GM21737 (cell line): ENCODE results near the gene NDUFS5.
"Not testable (repeated sequence)": the region's sequence is repeated elsewhere in the genome, so short reads cannot be mapped to it uniquely, and the experiment has no call there.

Experiments
- ATAC-seq: cut with Tn5 transposase; IDR thresholded peaks from one replicate; pipeline ENCODE4 v1.9.1; 2021; ENCODE audit warnings: mild to moderate bottlenecking, moderate library complexity; ENCODE audit not compliant: unreplicated experiment

The NDUFS5 gene

DNA sequence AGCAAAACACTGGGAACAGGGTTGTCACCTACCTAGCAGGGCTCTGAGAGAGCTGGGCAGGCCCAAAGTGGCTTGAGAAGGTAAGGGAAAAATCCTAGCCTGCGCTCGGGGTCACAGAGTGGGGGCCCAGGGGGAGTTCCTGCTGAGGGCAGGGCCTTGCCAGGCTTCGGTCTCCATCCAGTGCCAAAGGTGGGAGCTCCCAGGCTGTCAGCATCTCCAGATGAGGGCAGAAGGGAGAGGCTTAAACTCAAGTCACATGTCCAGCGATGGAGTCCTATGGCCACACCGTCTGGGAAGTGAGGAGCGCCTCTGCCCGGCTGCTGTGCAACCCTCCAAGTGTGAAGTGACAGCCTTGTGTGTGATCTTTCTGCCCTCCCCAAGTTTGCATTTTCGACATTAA is 11.2 kb upstream of the NDUFS5 start:
- not testable (repeated sequence) for ATAC-seq

DNA sequence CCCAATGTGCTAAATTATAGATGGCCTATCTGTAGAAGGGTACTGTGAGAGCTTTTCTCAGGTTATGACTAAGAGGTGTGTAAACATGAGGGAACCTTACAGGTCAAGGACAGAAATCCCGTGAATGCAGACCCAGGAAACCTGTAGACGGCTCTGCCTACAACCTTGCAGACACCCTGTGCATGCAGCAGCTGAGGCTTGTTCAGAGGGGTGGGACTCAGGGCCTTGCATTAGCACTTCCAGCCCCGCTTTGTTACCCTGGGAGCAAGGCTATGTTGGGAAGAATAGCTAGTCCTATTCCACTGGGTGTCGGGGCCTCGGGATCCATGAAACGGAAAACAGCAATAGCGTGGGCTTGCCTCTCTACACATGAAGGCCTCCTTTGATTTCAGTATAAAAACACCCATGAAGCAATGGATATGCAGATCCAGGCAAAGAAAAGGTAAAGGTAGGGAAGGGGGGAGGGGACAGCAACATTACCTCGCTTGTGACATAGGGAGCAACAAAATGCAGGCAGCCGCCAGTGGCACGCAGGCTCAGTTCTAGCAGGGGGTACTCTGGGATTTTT is 9.5 kb upstream of the NDUFS5 start:
- no peak for ATAC-seq

DNA sequence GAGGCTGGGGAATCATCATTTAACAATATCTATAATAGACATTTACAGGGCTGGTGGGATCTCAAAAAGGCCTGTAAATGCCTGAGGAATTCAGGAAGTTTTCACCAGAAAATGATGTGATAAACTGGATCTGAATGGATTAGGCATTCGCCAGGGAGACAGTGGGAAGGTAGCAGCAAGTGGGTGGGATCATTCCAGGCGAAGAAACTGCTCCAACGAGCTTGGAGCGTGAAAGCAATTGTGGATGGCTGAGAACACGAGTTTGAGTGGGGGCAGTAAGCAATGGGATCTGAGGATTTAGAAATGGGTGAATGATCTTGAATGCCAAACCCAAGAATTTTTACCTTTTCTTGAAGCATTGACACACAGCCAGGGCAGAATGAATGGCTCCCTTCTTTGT is 8.9 kb upstream of the NDUFS5 start:
- ATAC-seq: no peak

DNA sequence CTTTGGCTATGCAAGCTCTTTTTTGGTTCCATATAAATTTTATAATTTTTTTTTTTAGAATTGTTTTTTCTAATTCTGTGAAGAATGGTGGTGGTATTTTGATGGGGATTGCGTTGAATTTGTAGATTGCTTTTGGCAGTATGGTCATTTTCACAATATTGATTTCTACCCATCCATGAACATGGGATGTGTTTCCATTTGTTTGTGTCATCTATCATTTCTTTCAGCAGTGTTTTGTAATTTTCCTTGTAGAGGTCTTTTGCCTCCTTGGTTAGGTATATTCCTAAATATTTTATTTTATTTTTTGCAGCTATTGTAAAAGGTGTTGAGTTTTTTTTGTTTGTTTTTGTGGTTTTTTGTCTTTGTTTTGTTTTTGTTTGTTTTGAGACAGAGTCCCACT is 5.7 kb upstream of the NDUFS5 start:
- ATAC-seq: not testable (repeated sequence)

DNA sequence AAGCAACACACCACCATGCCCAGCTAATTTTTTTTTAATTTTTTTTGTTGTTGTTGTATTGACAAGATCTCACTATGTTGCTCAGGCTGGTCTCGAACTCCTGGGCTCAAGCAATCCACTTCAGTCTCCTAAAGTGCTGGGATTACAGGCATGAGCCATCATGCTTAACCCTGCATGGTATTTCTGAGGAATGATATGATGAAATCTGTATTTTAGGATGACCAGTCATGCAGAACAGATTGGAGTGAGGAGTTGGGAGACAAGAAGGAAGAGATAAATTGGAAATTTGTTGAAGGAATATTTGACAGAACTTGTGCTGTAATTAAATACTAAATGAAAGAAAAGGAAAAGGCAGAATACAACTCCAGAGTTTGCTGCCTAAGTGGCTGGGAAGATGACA is 4.7 kb upstream of the NDUFS5 start:
- ATAC-seq: no peak

DNA sequence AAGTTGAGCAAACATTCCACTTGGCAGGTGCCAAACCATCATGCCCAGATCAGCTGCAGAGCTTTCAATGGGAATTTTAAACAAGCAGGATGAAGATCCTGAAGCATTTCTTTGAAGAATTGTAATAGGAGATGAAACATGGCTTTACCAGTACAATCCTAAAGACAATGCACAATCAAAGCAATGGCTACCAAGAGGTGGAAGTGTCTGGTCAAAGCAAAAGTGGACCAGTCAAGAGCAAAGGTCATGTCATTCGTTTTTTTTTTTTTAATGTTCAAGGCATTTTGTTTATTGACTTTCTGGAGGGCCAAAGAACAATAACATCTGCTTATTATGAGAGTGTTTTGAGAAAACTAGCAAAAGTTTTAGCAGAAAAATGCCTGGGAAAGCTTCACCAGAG is 3.0 kb upstream of the NDUFS5 start:
- no peak for ATAC-seq

DNA sequence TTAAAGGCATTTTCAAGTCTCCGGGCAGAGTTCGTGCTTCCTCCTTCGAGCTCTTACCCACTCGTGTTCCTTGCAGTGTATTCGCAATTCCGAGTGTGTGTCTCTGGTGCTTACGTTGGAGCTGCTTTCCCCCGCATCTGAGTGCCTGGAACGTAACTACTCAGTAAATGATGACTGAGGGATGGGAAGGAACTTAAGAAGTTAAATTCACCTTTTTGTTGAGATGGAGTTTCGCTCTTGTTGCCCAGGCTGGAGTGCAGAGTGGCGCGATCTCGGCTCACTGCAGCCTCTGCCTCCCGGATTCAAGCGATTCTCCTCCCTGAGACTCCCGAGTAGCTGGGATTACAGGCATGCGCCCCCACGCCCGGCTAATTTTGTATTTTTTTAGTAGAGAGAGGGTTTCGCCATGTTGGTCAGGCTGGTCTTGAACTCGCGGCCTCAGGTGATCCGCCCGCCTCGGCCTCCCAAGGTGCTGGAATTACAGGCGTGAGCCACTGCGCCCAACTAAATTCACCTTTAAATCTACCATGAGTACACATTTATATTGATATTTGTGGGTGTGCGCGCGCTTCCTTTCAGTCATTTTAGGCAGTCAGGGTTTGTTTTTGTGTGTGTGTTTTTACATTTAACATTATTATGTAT is 837 bp downstream of the NDUFS5 start:
- ATAC-seq: no peak

DNA sequence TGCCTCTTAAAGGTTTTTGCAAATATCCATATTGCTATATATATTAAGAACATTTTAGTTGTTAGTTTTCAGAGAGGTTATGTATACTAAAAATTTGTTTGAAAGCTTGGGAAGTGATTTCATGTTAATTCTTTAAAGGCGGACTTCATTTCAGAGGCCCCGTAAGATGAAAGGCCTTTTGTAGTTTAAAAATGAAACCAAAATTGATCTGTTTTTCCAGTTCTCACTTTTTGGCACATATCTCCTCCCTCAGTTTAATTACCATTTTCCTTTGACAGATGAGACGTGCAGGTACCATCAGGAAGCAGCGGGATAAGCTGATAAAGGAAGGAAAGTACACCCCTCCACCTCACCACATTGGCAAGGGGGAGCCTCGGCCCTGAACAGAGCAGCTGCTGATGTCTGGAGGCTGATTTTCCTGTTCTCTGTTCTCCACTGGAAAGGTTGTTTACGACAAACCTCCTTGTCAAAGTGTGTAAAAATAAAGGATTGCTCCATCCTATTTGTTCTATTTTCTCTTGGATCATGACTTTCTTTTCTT is 8.0 kb downstream of the NDUFS5 start:
- no peak for ATAC-seq

DNA sequence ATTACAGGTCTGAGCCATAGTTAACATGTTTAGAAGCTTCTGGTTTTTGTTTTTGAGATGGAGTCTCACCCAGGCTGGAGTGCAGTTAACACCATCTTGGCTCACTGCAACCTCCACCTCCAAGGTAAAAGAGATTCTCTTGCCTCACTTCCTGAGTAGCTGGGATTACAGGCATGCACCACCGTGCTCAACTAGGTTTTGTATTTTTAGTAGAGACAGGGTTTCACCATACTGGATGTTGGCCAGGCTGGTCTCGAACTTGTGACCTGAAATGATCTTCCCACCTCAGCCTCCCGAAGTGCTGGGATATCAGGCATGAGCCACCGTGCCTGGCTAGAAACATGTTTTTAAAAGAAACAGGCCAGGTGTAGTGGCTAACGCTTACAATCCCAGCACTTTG is 10.5 kb downstream of the NDUFS5 start:
- ATAC-seq: no peak

DNA sequence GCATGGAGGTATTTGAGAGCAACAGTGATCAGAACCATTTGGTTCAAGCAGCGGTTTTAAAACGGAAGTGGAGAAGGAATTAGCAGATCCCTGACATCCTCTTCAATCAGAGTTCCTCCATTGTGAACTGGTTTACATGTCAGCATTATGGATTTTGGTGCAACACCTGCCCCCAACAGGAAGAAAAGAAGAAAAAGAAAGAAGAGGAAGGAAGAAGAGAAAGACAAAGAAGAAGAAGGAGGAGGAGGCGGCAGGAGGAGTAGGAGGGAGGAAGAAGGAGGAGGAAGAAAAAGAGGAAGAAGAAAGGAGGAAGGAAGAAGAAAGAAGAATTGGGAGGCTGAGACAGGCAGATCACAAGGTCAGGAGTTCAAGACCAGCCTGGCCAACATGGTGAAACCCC is 17.4 kb downstream of the NDUFS5 start:
- ATAC-seq: no peak

DNA sequence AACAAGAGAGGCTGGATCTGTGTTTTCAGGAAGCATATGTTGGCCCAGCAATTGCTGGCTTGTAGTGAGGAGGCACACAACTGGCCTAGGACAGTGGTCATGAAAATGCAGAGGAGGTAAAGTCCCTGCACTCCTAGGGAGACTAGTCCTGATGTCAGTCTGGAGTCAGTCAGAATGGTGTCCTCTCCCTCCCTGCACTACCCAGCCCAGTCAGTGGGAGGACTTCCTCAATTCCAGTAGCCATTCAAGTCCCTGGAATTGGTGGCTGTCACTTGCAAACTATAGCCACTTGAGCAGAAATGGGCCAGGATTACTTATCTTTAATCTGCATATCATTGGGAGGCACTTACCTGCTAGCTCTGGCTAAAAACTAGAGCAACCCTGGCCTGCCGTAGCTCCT is 18.6 kb downstream of the NDUFS5 start:
- no peak for ATAC-seq

DNA sequence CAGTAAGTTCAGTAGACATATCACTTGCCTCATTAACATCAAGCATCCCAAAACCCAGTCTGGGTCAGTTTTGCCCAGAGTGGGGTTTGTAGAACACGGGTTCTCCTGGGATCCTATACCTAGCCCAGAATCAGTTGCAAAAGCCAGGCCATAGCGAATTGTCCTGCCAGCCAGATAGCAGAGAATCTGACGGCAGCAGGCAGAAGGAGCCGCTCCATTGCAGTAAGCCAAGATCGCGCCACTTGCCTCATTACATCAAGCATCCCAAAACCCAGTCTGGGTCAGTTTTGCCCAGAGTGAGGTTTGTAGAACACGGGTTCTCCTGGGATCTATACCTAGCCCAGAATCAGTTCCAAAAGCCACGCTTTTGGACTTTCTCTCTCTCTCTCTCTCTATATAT is 19.1 kb downstream of the NDUFS5 start:
- ATAC-seq: no peak

DNA sequence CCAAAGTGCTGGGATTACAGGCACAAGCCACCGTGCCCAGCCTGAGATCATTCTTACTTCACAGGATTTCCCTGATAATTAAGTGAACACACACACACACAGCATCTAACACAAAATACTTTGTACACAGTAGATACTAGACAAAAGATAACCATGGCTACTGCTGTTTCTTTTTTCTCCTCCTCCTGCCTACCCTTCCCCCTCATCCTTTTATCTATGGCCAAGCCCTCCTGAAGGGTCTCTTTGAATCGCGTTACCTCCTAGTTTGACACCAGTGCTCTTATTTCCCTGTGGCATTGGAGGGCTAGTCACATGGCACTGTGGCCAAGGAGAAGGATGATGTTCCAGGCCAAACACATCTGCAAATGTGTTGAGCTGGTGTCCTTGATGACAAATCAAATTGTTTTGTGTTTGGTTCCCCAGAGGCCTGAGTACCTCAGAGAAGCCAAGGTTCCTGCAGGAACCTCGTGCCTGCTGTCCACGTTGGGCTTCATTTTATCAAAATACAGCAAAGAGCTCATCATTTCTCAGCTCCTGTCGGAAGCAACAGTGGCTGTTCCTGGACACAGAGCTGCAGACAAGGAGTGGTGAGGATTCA is 20.6 kb downstream of the NDUFS5 start:
- ATAC-seq: no peak

DNA sequence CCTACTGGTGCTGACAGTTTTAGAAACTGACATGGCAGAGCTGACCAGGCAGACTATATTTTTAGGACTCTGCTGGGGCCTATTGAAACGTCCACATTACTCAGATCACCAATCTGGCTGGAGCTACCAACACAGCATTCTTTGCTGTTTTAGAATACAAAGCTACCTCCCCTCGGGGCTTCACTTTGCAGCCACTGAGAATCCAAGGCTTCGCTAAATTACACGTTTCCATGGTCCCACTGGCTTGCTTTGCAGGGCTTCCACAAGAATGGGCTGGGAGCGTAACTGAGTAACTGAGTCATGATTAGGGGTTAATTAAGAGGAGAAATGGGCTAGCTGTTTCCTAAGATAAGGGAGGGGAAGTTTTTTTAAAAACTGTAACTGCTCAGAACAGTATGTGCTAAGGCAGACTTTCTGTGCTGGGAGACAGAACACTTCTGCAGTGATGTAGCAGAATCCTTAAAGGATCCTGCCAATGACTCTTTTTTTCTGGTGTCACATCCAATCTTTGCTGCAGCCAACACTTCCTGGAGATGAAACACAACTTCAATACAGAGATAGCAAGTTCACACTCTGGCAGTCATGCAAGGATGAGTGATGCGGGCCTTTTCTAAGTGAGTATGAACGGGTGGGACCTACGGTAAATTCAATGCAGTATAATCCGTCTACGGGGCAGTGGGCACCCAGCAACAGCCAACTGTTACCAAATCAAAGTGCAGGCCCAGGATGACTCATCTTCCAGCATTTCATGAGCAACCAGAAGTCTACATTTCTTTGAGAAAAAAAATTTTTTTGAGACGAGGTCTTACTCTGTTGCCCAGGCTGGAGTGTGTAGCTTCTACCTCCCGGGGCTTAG is 21.5 kb downstream of the NDUFS5 start:
- no peak for ATAC-seq

DNA sequence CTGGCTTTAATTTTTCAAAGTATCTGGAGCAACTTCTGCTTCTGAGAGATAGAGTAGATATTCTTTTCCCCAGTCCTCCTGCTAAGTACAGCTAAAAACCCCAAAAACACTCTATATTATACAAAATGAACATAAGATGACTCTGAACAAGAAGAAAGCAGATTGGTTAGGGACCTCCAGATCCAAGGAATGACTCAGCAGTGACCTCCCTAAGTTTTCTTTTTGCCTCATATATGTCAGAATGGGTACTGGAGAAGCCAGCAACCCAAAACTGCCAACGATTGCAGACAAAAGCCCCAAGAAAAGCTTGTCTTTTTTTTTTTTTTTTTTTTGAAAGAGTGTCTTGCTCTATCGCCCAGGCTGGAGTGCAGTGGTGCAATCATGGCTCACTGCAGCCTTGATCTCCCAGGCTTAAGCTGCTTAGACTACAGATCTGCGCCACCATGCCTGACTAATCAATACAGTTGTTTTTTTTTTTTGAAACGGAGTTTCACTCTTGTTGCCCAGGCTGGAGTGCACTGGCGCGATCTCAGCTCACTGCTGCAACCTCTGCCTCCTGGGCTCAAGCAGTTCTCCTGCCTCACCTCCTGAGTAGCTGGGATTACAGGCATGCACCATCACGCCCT is 22.7 kb downstream of the NDUFS5 start:
- no peak for ATAC-seq

DNA sequence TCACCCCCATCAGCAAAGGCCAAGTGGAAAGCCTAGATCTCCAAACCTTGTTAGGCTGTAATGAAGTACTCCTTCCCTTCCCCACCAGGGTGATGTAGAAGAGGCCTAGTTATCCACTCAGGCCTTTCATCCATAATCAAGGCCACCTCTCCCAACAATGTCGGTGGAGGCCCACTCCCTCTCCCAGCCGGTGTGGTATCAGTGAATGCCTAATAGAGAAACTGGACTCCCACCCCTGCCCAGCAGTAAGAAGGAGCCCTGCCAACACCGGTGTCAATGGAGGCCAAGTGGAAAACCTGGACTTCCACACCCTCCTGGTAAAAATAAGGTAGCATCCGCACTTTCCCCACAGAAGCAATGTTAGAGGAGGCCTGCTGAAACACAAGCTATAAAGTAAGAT is 23.9 kb downstream of the NDUFS5 start:
- no peak for ATAC-seq

DNA sequence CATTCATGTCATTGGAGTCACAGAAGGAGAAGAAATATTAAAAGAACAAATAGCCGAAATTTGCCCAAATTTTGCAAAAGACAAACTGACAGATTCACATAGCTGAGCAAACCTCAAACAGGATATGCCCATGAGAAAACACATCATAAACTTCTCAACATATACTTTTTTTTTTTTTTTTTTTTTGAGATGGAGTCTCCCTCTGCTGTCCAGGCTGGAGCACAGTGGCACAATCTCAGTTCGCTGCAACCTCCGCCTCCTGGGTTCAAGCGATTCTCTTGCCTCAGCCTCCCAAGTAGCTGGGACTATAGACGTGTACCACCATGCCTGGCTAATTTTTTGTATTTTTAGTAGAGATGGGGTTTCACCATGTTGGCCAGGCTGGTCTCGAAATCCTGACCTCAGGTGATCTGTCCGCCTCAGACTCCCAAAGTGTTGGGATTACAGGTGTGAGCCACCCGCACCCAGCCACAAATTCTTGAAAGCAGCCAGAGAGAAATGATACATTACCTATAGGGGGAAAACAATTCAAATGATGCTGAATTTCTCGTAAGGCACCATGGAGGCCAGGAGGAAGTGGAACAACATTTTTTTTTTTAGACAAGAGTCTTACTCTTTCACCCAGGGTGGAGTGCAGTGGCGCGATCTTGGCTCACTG is 25.2 kb downstream of the NDUFS5 start:
- ATAC-seq: not testable (repeated sequence)

DNA sequence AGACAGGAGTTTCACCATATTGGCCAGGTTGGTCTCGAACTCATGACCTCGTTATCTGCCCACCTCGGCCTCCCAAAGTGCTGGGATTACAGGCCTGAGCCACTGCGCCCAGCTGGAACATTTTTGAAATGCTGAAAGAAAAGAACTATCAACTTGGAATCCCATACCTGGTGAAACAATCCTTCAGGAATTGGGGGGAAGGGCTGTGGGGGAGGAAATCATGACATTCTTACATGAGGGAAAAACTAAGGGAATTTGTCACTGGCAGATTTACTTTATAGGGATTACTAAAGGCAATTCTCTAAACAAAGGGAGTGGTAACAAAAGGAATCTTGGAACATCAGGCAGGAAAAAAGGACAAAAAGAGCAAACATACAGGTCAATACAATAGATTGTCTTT is 25.8 kb downstream of the NDUFS5 start:
- no peak for ATAC-seq

DNA sequence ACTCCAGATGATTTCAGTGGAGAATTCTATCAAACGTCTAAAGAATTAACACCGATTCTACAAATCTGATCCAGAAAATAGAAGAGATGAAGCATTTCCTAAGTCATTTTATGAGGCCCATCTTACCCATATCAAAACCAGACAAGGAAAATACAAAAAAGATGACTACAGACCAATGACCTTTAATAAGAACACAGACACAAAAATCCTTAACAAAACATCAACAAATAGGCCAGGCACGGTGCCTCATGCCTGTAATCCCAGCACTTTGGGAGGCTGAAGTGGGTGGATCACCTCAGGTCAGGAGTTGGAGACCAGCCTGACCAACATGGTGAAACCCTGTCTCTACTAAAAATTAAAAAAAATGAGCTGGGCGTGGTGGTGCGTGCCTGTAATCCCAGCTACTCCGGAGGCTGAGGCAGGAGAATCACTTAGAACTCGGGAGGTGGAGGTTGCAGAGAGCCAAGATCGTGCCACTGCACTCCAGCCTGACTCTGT is 29.1 kb downstream of the NDUFS5 start:
- not testable (repeated sequence) for ATAC-seq

DNA sequence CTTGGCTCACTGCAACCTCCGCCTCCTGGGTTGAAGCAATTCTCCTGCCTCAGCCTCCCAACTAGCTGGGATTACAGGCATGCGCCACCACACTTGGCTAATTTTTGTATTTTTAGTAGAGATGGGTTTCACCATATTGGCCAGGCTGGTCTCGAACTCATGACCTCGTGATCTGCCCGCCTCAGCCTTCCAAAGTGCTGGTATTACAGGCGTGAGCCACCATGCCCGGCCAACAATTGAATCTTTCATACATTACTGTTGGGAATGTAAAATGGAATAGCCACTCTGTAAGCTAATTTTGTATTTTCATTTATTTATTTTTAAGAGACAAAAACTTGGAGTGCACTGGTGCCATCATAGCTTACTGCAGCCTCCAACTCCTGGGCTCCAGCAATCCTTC is 35.4 kb downstream of the NDUFS5 start:
- ATAC-seq: not testable (repeated sequence)
